HepG2 (cell line): Measurements from ENCODE around the gene MROH2A. TPM values are rescaled to one million over a fixed set of nuclear protein-coding genes. Genes with fewer than 3 reads are reported as not detected.

Experiments
- ATAC-seq: fragments of 200-7000 bp; cut with Tn5 transposase; 3 replicates; pipeline ENCODE4 v1.9.1; 2020; ENCODE audit warnings: mild to moderate bottlenecking, moderate library complexity
- BruUV-seq: library from RNA; stranded (reverse); fragments of 400-500 nt; replicated peaks from 2 replicates; lab custom pipeline; 2021; lab: Mats Ljungman, UMichigan
- CTCF ChIA-PET: fragments of 300-600 bp; formaldehyde crosslinking; extraction: SDS; loops from one replicate; lab custom pipeline; 2021; ENCODE audit warnings: low total read pairs, inconsistent platforms, low intra/inter-chr PET ratio; lab: Yijun Ruan, JAX
- POLR2A ChIA-PET: fragments of 350-600 bp; sonication (Branson Sonifier 250); formaldehyde crosslinking; loops from one replicate; lab custom pipeline; 2020; ENCODE audit warnings: antibody characterized with exemption, inconsistent platforms; lab: Yijun Ruan, JAX
- DNase-seq: peaks from one replicate; pipeline ENCODE4 v3.0.0-alpha.2; 2015; ENCODE audit warnings: low spot score
- FAIRE-seq: peaks from 3 replicates; lab custom pipeline; 2011; peaks lifted over from hg19 to GRCh38; lab: Jason Lieb, UNC
- H2AFZ ChIP-seq: one replicate; pipeline ENCODE4 v1.6.1; 2011; ENCODE audit warnings: low read length, inconsistent platforms
- H3K27ac ChIP-seq: fragments of 300-600 bp; 3 replicates; pipeline ENCODE4 v1.8.0; 2011; ENCODE audit warnings: mixed run types, mild to moderate bottlenecking, mixed read lengths, low read length, inconsistent platforms; ENCODE audit not compliant: insufficient read depth; ENCODE audit errors: extremely low read length
- H3K27me3 ChIP-seq, 2 experiments: fragments of 200-600 bp in 1 of 2; 2 replicates in 1 of 2; 3 replicates in 1 of 2; pipeline versions ENCODE4 v1.6.0 to v1.8.0; 2011; ENCODE audit warnings: low read length in 2 of 2, mild to moderate bottlenecking in 2 of 2, moderate library complexity in 2 of 2, inconsistent platforms in 1 of 2; ENCODE audit not compliant: insufficient read depth in 2 of 2, control insufficient read depth in 1 of 2
- H3K36me3 ChIP-seq, 2 experiments: fragments of 200-600 bp in 1 of 2; replicated peaks in 1 of 2; 2 replicates in 1 of 2; 3 replicates in 1 of 2; pipeline versions ENCODE4 v1.5.1 to v1.8.0; 2011; ENCODE audit warnings: low read length in 2 of 2, inconsistent platforms in 1 of 2; ENCODE audit not compliant: insufficient read depth in 2 of 2, control insufficient read depth in 1 of 2
- H3K4me1 ChIP-seq: 2 replicates; pipeline ENCODE4 v1.5.1; 2012; ENCODE audit warnings: low read length, inconsistent platforms; ENCODE audit not compliant: insufficient read depth
- H3K4me2 ChIP-seq: 2 replicates; pipeline ENCODE4 v1.6.0; 2011; ENCODE audit warnings: low read depth, low read length, inconsistent platforms
- H3K4me3 ChIP-seq, 3 experiments: fragments of 200-600 bp in 1 of 3; sonication (generic), shearing (Covaris generic) in 1 of 3; replicated peaks in 1 of 3; 2 replicates each; pipeline ENCODE4 v1.5.1; 2011 to 2016; ENCODE audit warnings: low read length in 3 of 3, inconsistent platforms in 2 of 3, low read depth in 2 of 3, mild to moderate bottlenecking in 2 of 3, control low read depth in 1 of 3, mixed read lengths in 1 of 3; ENCODE audit not compliant: insufficient read depth in 1 of 3
- H3K79me2 ChIP-seq: one replicate; pipeline ENCODE4 v1.6.1; 2011; ENCODE audit warnings: low read length, inconsistent platforms; ENCODE audit not compliant: insufficient read depth
- H3K9ac ChIP-seq: 2 replicates; pipeline ENCODE4 v1.6.0; 2011; ENCODE audit warnings: mild to moderate bottlenecking, low read depth, low read length, inconsistent platforms; ENCODE audit not compliant: insufficient read depth
- H3K9me3 ChIP-seq: 2 replicates; pipeline ENCODE4 v1.5.1; 2012; ENCODE audit warnings: mild to moderate bottlenecking, low read length
- H4K20me1 ChIP-seq: 2 replicates; pipeline ENCODE4 v1.6.0; 2011; ENCODE audit warnings: inconsistent platforms, mild to moderate bottlenecking, low read length, moderate library complexity; ENCODE audit not compliant: insufficient read depth
- CHD2 ChIP-seq: IDR thresholded peaks from 2 replicates; pipeline ENCODE4 v1.6.1; 2011; ENCODE audit warnings: low read depth, low read length, improper control_type of control experiment
- GATA4 ChIP-seq: sonication (generic); IDR thresholded peaks from 2 replicates; pipeline ENCODE4 v1.6.1; 2016; ENCODE audit warnings: antibody characterized with exemption, low read depth, borderline replicate concordance
- PHF5A ChIP-seq: IDR thresholded peaks from one replicate; pipeline ENCODE4 v1.6.1; 2018; ENCODE audit warnings: low read depth, missing genetic modification reagents; ENCODE audit not compliant: unreplicated experiment
- TEF ChIP-seq: sonication (generic); formaldehyde crosslinking; IDR thresholded peaks from 2 replicates; pipeline ENCODE4 v1.5.0; 2020; ENCODE audit warnings: missing genetic modification reagents
- ZBTB7B ChIP-seq: sonication (generic); formaldehyde crosslinking; IDR thresholded peaks from 2 replicates; pipeline ENCODE4 v1.4.0; 2020; ENCODE audit warnings: missing genetic modification reagents
- ZFP82 ChIP-seq: sonication (generic); formaldehyde crosslinking; IDR thresholded peaks from 2 replicates; pipeline ENCODE4 v1.5.1; 2020; ENCODE audit warnings: mild to moderate bottlenecking, missing genetic modification reagents, borderline replicate concordance
- WGBS: methylation state at CpG from one replicate; pipeline ENCODE4 v1.1.6; 2017; ENCODE audit warnings: low lambda C conversion rate; 5-methylcytosine and 5-hydroxymethylcytosine counted together
- in situ Hi-C: cut with HindIII; loops from 2 replicates; pipeline ENCODE4 v1.10.0; 2017; ENCODE audit warnings: low pct_unique_long_range_greater_than_20kb; ENCODE audit not compliant: extremely low pct_ligation_motif_present
- intact Hi-C: fragments of 100-400 bp; cut with micrococcal nuclease; formaldehyde crosslinking; loops from one replicate; pipeline ENCODE4 v1.10.0; 2022; ENCODE audit not compliant: unreplicated experiment
- polyA plus RNA-seq, 8 experiments: library from polyadenylated mRNA; depleted of rRNA in 3 of 8; stranded (reverse) in 7 of 8; unstranded in 1 of 8; fragments of >200 nt; fragmentation: Illumina TruSeq in 4 of 8; extraction: Trizol in 4 of 8; gene quantifications; 2 replicates each; pipeline versions ENCODE4 v1.2.1 to v1.2.3, GENCODE V29; 2011 to 2016; ENCODE audit warnings: low read depth in 4 of 8, missing spikeins in 1 of 8, mixed read lengths in 1 of 8; ENCODE audit not compliant: insufficient read depth in 1 of 8
- total RNA-seq, 5 experiments: library from RNA; depleted of rRNA; stranded (reverse); fragments of >200 nt; fragmentation: Illumina TruSeq; extraction: Trizol; gene quantifications; 2 replicates each; pipeline ENCODE4 v1.2.3, GENCODE V29; 2016; ENCODE audit warnings: low read depth in 1 of 5
- TF ChIP-seq, protein P1 (sequence below): IDR thresholded peaks from 2 replicates; pipeline ENCODE4 v1.4.0; 2020; ENCODE audit warnings: mild to moderate bottlenecking, missing genetic modification reagents
- TF ChIP-seq, protein P2 (sequence below): sonication (generic); formaldehyde crosslinking; IDR thresholded peaks from 2 replicates; pipeline ENCODE4 v1.4.0; 2020; ENCODE audit warnings: missing genetic modification reagents

MROH2A gene
- total and polyA plus RNA-seq, 2 of the 13 experiments (the other 11 are each of a cell fraction or from before 2014, with no cell fraction given): 0.03 to 0.04 TPM

- BruUV-seq: no TSS peak
- H3K27me3 ChIP-seq: peaks cover 5 to 35% of the 10 kb centered on the region in 2 experiments; a peak in 3 of 5 replicates
- TF ChIP-seq GATA4 (no peak), CHD2 (no peak), TEF (CRISPR knock-in tag) (no peak), ZBTB7B (CRISPR knock-in tag) (no peak), PHF5A (CRISPR knock-in tag) (no peak), ZFP82 (CRISPR knock-in tag) (no peak)
- TF ChIP-seq, protein P1, sequence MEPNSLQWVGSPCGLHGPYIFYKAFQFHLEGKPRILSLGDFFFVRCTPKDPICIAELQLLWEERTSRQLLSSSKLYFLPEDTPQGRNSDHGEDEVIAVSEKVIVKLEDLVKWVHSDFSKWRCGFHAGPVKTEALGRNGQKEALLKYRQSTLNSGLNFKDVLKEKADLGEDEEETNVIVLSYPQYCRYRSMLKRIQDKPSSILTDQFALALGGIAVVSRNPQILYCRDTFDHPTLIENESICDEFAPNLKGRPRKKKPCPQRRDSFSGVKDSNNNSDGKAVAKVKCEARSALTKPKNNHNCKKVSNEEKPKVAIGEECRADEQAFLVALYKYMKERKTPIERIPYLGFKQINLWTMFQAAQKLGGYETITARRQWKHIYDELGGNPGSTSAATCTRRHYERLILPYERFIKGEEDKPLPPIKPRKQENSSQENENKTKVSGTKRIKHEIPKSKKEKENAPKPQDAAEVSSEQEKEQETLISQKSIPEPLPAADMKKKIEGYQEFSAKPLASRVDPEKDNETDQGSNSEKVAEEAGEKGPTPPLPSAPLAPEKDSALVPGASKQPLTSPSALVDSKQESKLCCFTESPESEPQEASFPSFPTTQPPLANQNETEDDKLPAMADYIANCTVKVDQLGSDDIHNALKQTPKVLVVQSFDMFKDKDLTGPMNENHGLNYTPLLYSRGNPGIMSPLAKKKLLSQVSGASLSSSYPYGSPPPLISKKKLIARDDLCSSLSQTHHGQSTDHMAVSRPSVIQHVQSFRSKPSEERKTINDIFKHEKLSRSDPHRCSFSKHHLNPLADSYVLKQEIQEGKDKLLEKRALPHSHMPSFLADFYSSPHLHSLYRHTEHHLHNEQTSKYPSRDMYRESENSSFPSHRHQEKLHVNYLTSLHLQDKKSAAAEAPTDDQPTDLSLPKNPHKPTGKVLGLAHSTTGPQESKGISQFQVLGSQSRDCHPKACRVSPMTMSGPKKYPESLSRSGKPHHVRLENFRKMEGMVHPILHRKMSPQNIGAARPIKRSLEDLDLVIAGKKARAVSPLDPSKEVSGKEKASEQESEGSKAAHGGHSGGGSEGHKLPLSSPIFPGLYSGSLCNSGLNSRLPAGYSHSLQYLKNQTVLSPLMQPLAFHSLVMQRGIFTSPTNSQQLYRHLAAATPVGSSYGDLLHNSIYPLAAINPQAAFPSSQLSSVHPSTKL: no peak
- TF ChIP-seq, protein P2, sequence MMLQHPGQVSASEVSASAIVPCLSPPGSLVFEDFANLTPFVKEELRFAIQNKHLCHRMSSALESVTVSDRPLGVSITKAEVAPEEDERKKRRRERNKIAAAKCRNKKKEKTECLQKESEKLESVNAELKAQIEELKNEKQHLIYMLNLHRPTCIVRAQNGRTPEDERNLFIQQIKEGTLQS (CRISPR knock-in tag): no peak
- H3K9ac ChIP-seq: no peak overlapping the region
- FAIRE-seq: no peak
- intact Hi-C loops: no loop called here
- no peak for DNase-seq
- ChIA-PET POLR2A (no interaction called here), CTCF (no interaction called here)
- 50% methylated on average over 5 of the region's 7 CpGs for WGBS
- H3K27ac ChIP-seq: no peak overlapping the region
- H3K36me3 ChIP-seq: no peaks in the 10 kb centered on the region
- no peak overlapping the region for H3K4me2 ChIP-seq
- ATAC-seq: no peak
- H2AFZ ChIP-seq: no peak overlapping the region
- H3K79me2 ChIP-seq: no peaks in the 10 kb centered on the region
- H3K9me3 ChIP-seq: no peaks in the 10 kb centered on the region
- in situ Hi-C loops: no loop called here
- H4K20me1 ChIP-seq: no peaks in the 10 kb centered on the region
- H3K4me3 ChIP-seq: no peak overlapping the region
- H3K4me1 ChIP-seq: peaks cover 13% of the 10 kb centered on the region; the same call in 1 of the 2 replicates
These were observed 11.4 kb downstream of the MROH2A start for GRCh38 chr2:233789554-233789953.
